Peyer's patch (tissue), 4 donors: ENCODE results near the gene CCL4L2.
"Not testable (repeated sequence)": the region's sequence is repeated elsewhere in the genome, so short reads cannot be mapped to it uniquely, and the experiment has no call there.

Source experiments
- POLR2A ChIP-seq, 2 donors: fragments of 450-650 bp; IDR thresholded peaks; one replicate each; pipeline ENCODE4 v1.5.1; 2017; ENCODE audit warnings: antibody characterized with exemption in 2 of 2, mild to moderate bottlenecking in 2 of 2, moderate library complexity in 2 of 2
- TF ChIP-seq, protein P1 (sequence below), 6 experiments: fragments of 450-650 bp in 4 of 6; fragments of 200-600 bp in 2 of 6; sonication (generic) in 1 of 6; IDR thresholded peaks; one replicate each; pipeline ENCODE4 v1.5.1; 2017 to 2019; ENCODE audit warnings: antibody characterized with exemption in 6 of 6, mild to moderate bottlenecking in 3 of 6, moderate library complexity in 1 of 6

DNA sequence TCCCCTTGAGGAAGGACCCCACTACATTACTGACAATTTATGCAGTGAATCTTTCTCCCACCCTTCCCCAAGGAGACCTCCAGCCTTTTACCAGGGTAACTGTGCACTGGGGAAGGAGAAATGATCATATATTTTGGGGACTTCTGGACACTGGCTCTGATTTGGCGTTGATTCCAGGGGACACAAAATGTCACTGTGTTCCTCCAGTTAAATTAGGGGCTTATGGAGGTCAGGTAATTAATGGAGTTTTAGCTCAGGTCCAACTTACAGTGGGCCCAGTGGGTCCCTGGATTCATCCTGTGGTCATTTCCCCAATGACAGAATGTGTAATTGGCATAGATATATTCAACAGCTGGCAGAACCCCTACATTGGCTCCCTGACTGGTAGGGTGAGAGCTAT, 8.7 kb downstream of the CCL4L2 start:
- TF ChIP-seq, protein P1, sequence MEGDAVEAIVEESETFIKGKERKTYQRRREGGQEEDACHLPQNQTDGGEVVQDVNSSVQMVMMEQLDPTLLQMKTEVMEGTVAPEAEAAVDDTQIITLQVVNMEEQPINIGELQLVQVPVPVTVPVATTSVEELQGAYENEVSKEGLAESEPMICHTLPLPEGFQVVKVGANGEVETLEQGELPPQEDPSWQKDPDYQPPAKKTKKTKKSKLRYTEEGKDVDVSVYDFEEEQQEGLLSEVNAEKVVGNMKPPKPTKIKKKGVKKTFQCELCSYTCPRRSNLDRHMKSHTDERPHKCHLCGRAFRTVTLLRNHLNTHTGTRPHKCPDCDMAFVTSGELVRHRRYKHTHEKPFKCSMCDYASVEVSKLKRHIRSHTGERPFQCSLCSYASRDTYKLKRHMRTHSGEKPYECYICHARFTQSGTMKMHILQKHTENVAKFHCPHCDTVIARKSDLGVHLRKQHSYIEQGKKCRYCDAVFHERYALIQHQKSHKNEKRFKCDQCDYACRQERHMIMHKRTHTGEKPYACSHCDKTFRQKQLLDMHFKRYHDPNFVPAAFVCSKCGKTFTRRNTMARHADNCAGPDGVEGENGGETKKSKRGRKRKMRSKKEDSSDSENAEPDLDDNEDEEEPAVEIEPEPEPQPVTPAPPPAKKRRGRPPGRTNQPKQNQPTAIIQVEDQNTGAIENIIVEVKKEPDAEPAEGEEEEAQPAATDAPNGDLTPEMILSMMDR (IDR thresholded peaks at IDR 0.05): not testable (repeated sequence)
- not testable (repeated sequence) for TF ChIP-seq POLR2A (IDR thresholded peaks at IDR 0.05)
